ENCODE results near the gene TMEM151A.
A peak's percentile ranks its signal among the peaks of the same experiment; 100 is the strongest.

TMEM151A gene

GRCh38 chr11:66329165-66329673 is 37.5 kb downstream of the TMEM151A start:
- Histone ChIP-seq H3K4me3 (ENCODE audit: low read depth in 1 of 2, low read length in 2 of 2) (no peak overlapping the region), H3K27ac (ENCODE audit: low read depth, low read length) (no peak overlapping the region), H3K36me3 (ENCODE audit: control insufficient read depth in 1 of 2, insufficient read depth in 2 of 2, low read length in 2 of 2) (peaks cover 0 to 16% of the 10 kb centered on the region in 2 donors), H3K27me3 (ENCODE audit: control insufficient read depth in 1 of 2, insufficient read depth in 2 of 2, low read length in 2 of 2) (no peaks in the 10 kb centered on the region), H3K9me3 (ENCODE audit: control insufficient read depth in 1 of 2, low read length in 2 of 2) (no peaks in the 10 kb centered on the region), H3K9ac (ENCODE audit: low read depth in 1 of 2, low read length in 2 of 2) (no peak overlapping the region), H3K4me1 (ENCODE audit: control insufficient read depth in 1 of 2, insufficient read depth in 2 of 2, low read length in 2 of 2) (peaks cover 10 to 15% of the 10 kb centered on the region in 2 donors)

- Histone ChIP-seq H3K4me1 (ENCODE audit: control insufficient read depth in 1 of 2, insufficient read depth in 2 of 2, low read length in 2 of 2) (peaks cover 18 to 23% of the 10 kb centered on the region in 2 donors), H3K4me3 (ENCODE audit: low read depth in 1 of 2, low read length in 2 of 2) (no peak overlapping the region), H3K9me3 (ENCODE audit: control insufficient read depth in 1 of 2, low read length in 2 of 2) (no peaks in the 10 kb centered on the region), H3K27ac (ENCODE audit: low read depth, low read length) (no peak overlapping the region), H3K27me3 (ENCODE audit: control insufficient read depth in 1 of 2, insufficient read depth in 2 of 2, low read length in 2 of 2) (no peaks in the 10 kb centered on the region), H3K36me3 (ENCODE audit: control insufficient read depth in 1 of 2, insufficient read depth in 2 of 2, low read length in 2 of 2) (peaks cover 0 to 16% of the 10 kb centered on the region in 2 donors), H3K9ac (ENCODE audit: low read depth in 1 of 2, low read length in 2 of 2) (no peak overlapping the region)
Measured at GRCh38 chr11:66330931-66331330, 39.2 kb downstream of the TMEM151A start.

GRCh38 chr11:66331542-66332370 is 40.1 kb downstream of the TMEM151A start:
- no peak overlapping the region for H3K4me3 ChIP-seq (ENCODE audit: low read depth in 1 of 2, low read length in 2 of 2)
- H3K9me3 ChIP-seq (ENCODE audit: control insufficient read depth in 1 of 2, low read length in 2 of 2) = no peaks in the 10 kb centered on the region
- H3K36me3 ChIP-seq (ENCODE audit: control insufficient read depth in 1 of 2, insufficient read depth in 2 of 2, low read length in 2 of 2) = peaks cover 0 to 16% of the 10 kb centered on the region in 2 donors
- H3K27me3 ChIP-seq (ENCODE audit: control insufficient read depth in 1 of 2, insufficient read depth in 2 of 2, low read length in 2 of 2) = no peaks in the 10 kb centered on the region
- no peak overlapping the region for H3K27ac ChIP-seq (ENCODE audit: low read depth, low read length)
- peaks cover 24 to 32% of the 10 kb centered on the region in 2 donors for H3K4me1 ChIP-seq (ENCODE audit: control insufficient read depth in 1 of 2, insufficient read depth in 2 of 2, low read length in 2 of 2)
- H3K9ac ChIP-seq (ENCODE audit: low read depth in 1 of 2, low read length in 2 of 2) = no peak overlapping the region

- H3K9ac ChIP-seq (ENCODE audit: low read depth in 1 of 2, low read length in 2 of 2) = no peak overlapping the region
- H3K4me1 ChIP-seq (ENCODE audit: control insufficient read depth in 1 of 2, insufficient read depth in 2 of 2, low read length in 2 of 2) = peaks cover 29 to 31% of the 10 kb centered on the region in 2 donors
Measured at GRCh38 chr11:66332371-66333219, 40.9 kb downstream of the TMEM151A start.

GRCh38 chr11:66333220-66333877 is 41.7 kb downstream of the TMEM151A start:
- H3K4me1 ChIP-seq (ENCODE audit: control insufficient read depth in 1 of 2, insufficient read depth in 2 of 2, low read length in 2 of 2) = peaks cover 24% of the 10 kb centered on the region in 2 donors
- H3K36me3 ChIP-seq (ENCODE audit: control insufficient read depth in 1 of 2, insufficient read depth in 2 of 2, low read length in 2 of 2) = peaks cover 0 to 24% of the 10 kb centered on the region in 2 donors

More at GRCh38 chr11:66332371-66333219, 40.9 kb downstream of the TMEM151A start:
- peaks cover 0 to 20% of the 10 kb centered on the region in 2 donors for H3K36me3 ChIP-seq (ENCODE audit: control insufficient read depth in 1 of 2, insufficient read depth in 2 of 2, low read length in 2 of 2)
- H3K4me3 ChIP-seq (ENCODE audit: low read depth in 1 of 2, low read length in 2 of 2) = no peak overlapping the region
- H3K27ac ChIP-seq (ENCODE audit: low read depth, low read length) = no peak overlapping the region
- H3K27me3 ChIP-seq (ENCODE audit: control insufficient read depth in 1 of 2, insufficient read depth in 2 of 2, low read length in 2 of 2) = no peaks in the 10 kb centered on the region
- H3K9me3 ChIP-seq (ENCODE audit: control insufficient read depth in 1 of 2, low read length in 2 of 2) = no peaks in the 10 kb centered on the region

GRCh38 chr11:66333896-66334604 is 42.4 kb downstream of the TMEM151A start:
- Histone ChIP-seq H3K9me3 (ENCODE audit: control insufficient read depth in 1 of 2, low read length in 2 of 2) (no peaks in the 10 kb centered on the region), H3K4me3 (ENCODE audit: low read depth in 1 of 2, low read length in 2 of 2) (no peak overlapping the region), H3K9ac (ENCODE audit: low read depth in 1 of 2, low read length in 2 of 2) (no peak overlapping the region), H3K27ac (ENCODE audit: low read depth, low read length) (no peak overlapping the region), H3K27me3 (ENCODE audit: control insufficient read depth in 1 of 2, insufficient read depth in 2 of 2, low read length in 2 of 2) (no peaks in the 10 kb centered on the region), H3K4me1 (ENCODE audit: control insufficient read depth in 1 of 2, insufficient read depth in 2 of 2, low read length in 2 of 2) (peaks cover 19% of the 10 kb centered on the region in 2 donors), H3K36me3 (ENCODE audit: control insufficient read depth in 1 of 2, insufficient read depth in 2 of 2, low read length in 2 of 2) (peaks cover 4 to 31% of the 10 kb centered on the region in 2 donors)

More at GRCh38 chr11:66333220-66333877, 41.7 kb downstream of the TMEM151A start:
- H3K9ac ChIP-seq (ENCODE audit: low read depth in 1 of 2, low read length in 2 of 2) = no peak overlapping the region
- H3K9me3 ChIP-seq (ENCODE audit: control insufficient read depth in 1 of 2, low read length in 2 of 2) = no peaks in the 10 kb centered on the region
- no peak overlapping the region for H3K27ac ChIP-seq (ENCODE audit: low read depth, low read length)
- H3K4me3 ChIP-seq (ENCODE audit: low read depth in 1 of 2, low read length in 2 of 2) = no peak overlapping the region
- H3K27me3 ChIP-seq (ENCODE audit: control insufficient read depth in 1 of 2, insufficient read depth in 2 of 2, low read length in 2 of 2) = no peaks in the 10 kb centered on the region

- H3K27ac ChIP-seq (ENCODE audit: low read depth, low read length) = no peak overlapping the region
- peak overlapping the region; percentile 57 to 75 for H3K9ac ChIP-seq (ENCODE audit: low read depth in 1 of 2, low read length in 2 of 2)
- peak overlapping the region; percentile 78 to 82 for H3K4me3 ChIP-seq (ENCODE audit: low read depth in 1 of 2, low read length in 2 of 2)
- H3K9me3 ChIP-seq (ENCODE audit: control insufficient read depth in 1 of 2, low read length in 2 of 2) = no peaks in the 10 kb centered on the region
- no peaks in the 10 kb centered on the region for H3K27me3 ChIP-seq (ENCODE audit: control insufficient read depth in 1 of 2, insufficient read depth in 2 of 2, low read length in 2 of 2)
- peaks cover 9 to 39% of the 10 kb centered on the region in 2 donors for H3K36me3 ChIP-seq (ENCODE audit: control insufficient read depth in 1 of 2, insufficient read depth in 2 of 2, low read length in 2 of 2)
- peaks cover 19% of the 10 kb centered on the region in 2 donors for H3K4me1 ChIP-seq (ENCODE audit: control insufficient read depth in 1 of 2, insufficient read depth in 2 of 2, low read length in 2 of 2)
Measured at GRCh38 chr11:66334605-66335442, 43.1 kb downstream of the TMEM151A start.

GRCh38 chr11:66335531-66336233 is 44.0 kb downstream of the TMEM151A start:
- Histone ChIP-seq H3K27me3 (ENCODE audit: control insufficient read depth in 1 of 2, insufficient read depth in 2 of 2, low read length in 2 of 2) (no peaks in the 10 kb centered on the region), H3K4me3 (ENCODE audit: low read depth in 1 of 2, low read length in 2 of 2) (peak overlapping the region; percentile 78 to 82), H3K27ac (ENCODE audit: low read depth, low read length) (peak overlapping the region; percentile 49), H3K9me3 (ENCODE audit: control insufficient read depth in 1 of 2, low read length in 2 of 2) (no peaks in the 10 kb centered on the region), H3K9ac (ENCODE audit: low read depth in 1 of 2, low read length in 2 of 2) (peak overlapping the region; percentile 57 to 75), H3K36me3 (ENCODE audit: control insufficient read depth in 1 of 2, insufficient read depth in 2 of 2, low read length in 2 of 2) (peaks cover 10 to 47% of the 10 kb centered on the region in 2 donors), H3K4me1 (ENCODE audit: control insufficient read depth in 1 of 2, insufficient read depth in 2 of 2, low read length in 2 of 2) (peaks cover 19% of the 10 kb centered on the region in 2 donors)

Measured in duodenal mucosa (tissue), 2 donors.